ENCODE measurements around the gene HTT.
"Not testable (repeated sequence)": the region's sequence is repeated elsewhere in the genome, so short reads cannot be mapped to it uniquely, and the experiment has no call there.

The HTT gene

GRCh38 chr4:3046623-3047022, 27.9 kb upstream of the HTT start:
- DNase-seq: no peak

GRCh38 chr4:3047464-3048286, 26.8 kb upstream of the HTT start:
- peak; percentile 54 for DNase-seq

GRCh38 chr4:3051141-3051897, 23.2 kb upstream of the HTT start:
- not testable (repeated sequence) for DNase-seq

GRCh38 chr4:3054169-3054759, 20.2 kb upstream of the HTT start:
- DNase-seq: no peak

DNA sequence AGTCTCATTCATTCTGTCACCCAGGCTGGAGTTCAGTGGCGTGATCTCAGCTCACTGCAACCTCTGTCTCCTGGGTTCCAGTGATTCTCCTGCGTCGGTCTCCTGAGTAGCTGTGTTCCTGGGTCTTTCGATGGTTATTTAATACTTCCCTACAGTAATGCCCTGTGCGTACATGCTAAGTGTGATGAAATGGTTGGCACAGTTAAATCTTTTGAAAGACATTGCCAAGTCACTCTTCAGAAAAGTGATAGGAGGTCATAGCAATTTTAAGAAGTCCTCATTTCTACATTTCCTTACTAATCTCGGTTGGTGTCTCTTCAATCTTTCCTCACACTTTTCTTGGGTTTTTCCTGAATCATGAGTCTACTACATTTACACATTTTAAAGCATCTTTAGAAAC, 14.5 kb upstream of the HTT start:
- DNase-seq: no peak

DNA sequence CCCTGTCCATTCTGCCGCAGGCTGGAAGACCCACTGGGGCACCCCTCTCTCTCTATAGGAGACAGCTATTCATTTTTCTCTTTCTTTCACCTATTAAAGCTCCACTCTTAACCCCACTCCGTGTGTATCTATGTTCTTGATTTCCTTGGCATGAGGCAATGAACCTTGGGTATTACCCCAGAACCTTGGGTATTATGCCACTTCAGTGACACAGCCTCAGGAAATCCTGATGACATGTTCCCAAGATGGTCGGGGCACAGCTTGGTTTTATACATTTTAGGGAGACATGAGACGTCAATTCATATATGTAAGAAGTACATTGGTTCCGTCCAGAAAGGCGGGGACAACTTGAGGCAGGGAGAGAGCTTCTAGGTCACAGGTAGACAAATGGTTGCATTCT, 13.5 kb upstream of the HTT start:
- no peak for DNase-seq

GRCh38 chr4:3062471-3062870, 12.0 kb upstream of the HTT start:
- no peak for DNase-seq

GRCh38 chr4:3065551-3065950, 8.9 kb upstream of the HTT start:
- DNase-seq: no peak

- DNase-seq: no peak
Observed at GRCh38 chr4:3066836-3067400, 7.6 kb upstream of the HTT start.

DNA sequence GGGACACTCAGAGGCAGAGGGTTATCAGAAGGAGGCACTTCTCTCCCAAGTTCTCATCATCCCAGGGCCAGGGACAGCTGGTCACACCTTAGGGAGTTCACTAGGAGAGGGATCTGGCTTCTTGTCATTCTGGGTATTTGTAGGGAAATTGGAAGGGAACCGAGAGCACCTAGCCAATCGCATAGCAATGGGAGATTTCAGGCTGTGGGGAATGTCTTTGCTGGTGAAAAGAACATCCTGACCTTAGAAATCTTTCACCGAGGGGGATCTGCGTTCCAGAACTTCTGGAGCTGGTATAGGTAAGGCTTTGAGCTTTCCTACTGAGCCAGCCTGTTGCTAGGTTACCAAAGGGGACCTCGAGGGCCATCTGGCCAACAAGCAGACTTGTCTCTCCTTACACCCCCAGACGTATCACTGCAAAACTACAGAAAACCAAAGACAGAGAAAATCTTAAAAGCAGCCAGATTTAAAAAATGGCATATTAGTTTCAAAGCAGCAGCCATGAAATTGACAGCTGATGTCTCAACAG, 6.9 kb upstream of the HTT start:
- no peak for DNase-seq

- DNase-seq: no peak
Observed at GRCh38 chr4:3069661-3070199, 4.8 kb upstream of the HTT start.

- DNase-seq: no peak
Observed at GRCh38 chr4:3070709-3071500, 3.6 kb upstream of the HTT start.

- no peak for DNase-seq
Observed at GRCh38 chr4:3071811-3072210, 2.7 kb upstream of the HTT start.

- no peak for DNase-seq
Observed at GRCh38 chr4:3073158-3074077, 1.1 kb upstream of the HTT start.

DNA sequence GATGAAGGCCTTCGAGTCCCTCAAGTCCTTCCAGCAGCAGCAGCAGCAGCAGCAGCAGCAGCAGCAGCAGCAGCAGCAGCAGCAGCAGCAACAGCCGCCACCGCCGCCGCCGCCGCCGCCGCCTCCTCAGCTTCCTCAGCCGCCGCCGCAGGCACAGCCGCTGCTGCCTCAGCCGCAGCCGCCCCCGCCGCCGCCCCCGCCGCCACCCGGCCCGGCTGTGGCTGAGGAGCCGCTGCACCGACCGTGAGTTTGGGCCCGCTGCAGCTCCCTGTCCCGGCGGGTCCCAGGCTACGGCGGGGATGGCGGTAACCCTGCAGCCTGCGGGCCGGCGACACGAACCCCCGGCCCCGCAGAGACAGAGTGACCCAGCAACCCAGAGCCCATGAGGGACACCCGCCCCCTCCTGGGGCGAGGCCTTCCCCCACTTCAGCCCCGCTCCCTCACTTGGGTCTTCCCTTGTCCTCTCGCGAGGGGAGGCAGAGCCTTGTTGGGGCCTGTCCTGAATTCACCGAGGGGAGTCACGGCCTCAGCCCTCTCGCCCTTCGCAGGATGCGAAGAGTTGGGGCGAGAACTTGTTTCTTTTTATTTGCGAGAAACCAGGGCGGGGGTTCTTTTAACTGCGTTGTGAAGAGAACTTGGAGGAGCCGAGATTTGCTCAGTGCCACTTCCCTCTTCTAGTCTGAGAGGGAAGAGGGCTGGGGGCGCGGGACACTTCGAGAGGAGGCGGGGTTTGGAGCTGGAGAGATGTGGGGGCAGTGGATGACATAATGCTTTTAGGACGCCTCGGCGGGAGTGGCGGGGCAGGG, 568 bp downstream of the HTT start:
- peak; percentile 10 for DNase-seq

- DNase-seq: no peak
Observed at GRCh38 chr4:3075652-3075981, 1.1 kb downstream of the HTT start.

DNA sequence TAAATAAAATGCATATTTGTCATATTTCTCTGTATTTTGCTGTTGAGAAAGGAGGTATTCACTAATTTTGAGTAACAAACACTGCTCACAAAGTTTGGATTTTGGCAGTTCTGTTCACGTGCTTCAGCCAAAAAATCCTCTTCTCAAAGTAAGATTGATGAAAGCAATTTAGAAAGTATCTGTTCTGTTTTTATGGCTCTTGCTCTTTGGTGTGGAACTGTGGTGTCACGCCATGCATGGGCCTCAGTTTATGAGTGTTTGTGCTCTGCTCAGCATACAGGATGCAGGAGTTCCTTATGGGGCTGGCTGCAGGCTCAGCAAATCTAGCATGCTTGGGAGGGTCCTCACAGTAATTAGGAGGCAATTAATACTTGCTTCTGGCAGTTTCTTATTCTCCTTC, 3.3 kb downstream of the HTT start:
- DNase-seq: no peak

DNA sequence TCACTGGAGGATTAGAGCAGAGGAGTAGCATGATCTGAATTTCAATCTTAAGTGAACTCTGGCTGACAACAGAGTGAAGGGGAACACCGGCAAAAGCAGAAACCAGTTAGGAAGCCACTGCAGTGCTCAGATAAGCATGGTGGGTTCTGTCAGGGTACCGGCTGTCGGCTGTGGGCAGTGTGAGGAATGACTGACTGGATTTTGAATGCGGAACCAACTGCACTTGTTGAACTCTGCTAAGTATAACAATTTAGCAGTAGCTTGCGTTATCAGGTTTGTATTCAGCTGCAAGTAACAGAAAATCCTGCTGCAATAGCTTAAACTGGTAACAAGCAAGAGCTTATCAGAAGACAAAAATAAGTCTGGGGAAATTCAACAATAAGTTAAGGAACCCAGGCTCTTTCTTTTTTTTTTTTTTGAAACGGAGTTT, 5.2 kb downstream of the HTT start:
- no peak for DNase-seq

GRCh38 chr4:3082925-3083515, 8.5 kb downstream of the HTT start:
- no peak for DNase-seq

DNA sequence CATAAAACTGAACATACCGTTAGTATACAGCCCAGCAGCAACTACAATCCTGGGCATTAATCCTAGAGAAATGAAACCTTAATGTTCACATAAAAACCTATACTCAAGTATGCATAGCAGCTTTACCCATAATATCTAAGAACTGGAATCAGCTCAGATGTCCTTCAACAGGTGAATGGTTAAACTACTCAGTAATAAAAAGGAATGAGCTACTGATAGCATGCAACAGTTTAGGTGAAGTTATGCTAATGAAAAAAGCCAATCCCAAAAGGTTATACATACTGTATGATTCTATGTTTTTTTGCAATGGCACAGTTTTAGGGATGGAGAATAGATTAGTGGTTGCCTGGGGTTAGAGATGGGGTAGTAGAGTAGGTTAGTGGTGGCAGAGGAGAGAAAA, 9.3 kb downstream of the HTT start:
- no peak for DNase-seq

All from activated effector memory CD4-positive, alpha-beta T cell treated with Interleukin-2 at 50 U/mL for 16 hours (primary cell).